HCT116 (cell line): ENCODE data around the gene RGS4.

ENCODE experiments used
- CEBPB ChIP-seq: IDR thresholded peaks from 2 replicates; pipeline ENCODE4 v1.6.1; 2012; ENCODE audit warnings: low read depth
- EGR1 ChIP-seq: IDR thresholded peaks from 2 replicates; pipeline ENCODE4 v1.6.1; 2012; ENCODE audit warnings: low read depth
- EZH2 ChIP-seq: fragments of 200-600 bp; sonication (generic); IDR thresholded peaks from 2 replicates; pipeline ENCODE4 v1.6.1; 2017; ENCODE audit warnings: antibody characterized with exemption, mixed run types
- JUND ChIP-seq: IDR thresholded peaks from 2 replicates; pipeline ENCODE4 v1.6.1; 2012
- POLR2A ChIP-seq: IDR thresholded peaks from 2 replicates; pipeline ENCODE4 v1.7.0; 2011; ENCODE audit warnings: borderline replicate concordance; ENCODE audit not compliant: insufficient read depth, insufficient read length; ENCODE audit errors: extremely low read depth
- POLR2AphosphoS5 ChIP-seq: IDR thresholded peaks from 2 replicates; pipeline ENCODE4 v1.6.1; 2011; ENCODE audit warnings: mild to moderate bottlenecking, low read depth, low read length, moderate library complexity
- RAD21 ChIP-seq: IDR thresholded peaks from 2 replicates; pipeline ENCODE4 v1.6.1; 2012; ENCODE audit warnings: low read depth, mild to moderate bottlenecking
- SRF ChIP-seq: IDR thresholded peaks from 2 replicates; pipeline ENCODE4 v1.6.1; 2012; ENCODE audit warnings: low read depth
- ZNF274 ChIP-seq: fragments of 200-500 bp; sonication (Bioruptor generic); IDR thresholded peaks from 2 replicates; pipeline ENCODE4 v1.6.1; 2014; ENCODE audit warnings: mild to moderate bottlenecking, low read depth, low read length, inconsistent platforms
- TF ChIP-seq, protein P1 (sequence below), 3 experiments: fragments of 200-600 bp in 1 of 3; sonication (generic) in 1 of 3; IDR thresholded peaks in 2 of 3; conservative IDR thresholded peaks in 1 of 3; 2 replicates each; pipeline ENCODE4 v1.5.1; 2012 to 2017; ENCODE audit warnings: low read depth in 2 of 3, low read length in 2 of 3, antibody characterized with exemption in 1 of 3, borderline replicate concordance in 1 of 3, control low read depth in 1 of 3, mild to moderate bottlenecking in 1 of 3, mixed read lengths in 1 of 3, mixed run types in 1 of 3, moderate library complexity in 1 of 3; ENCODE audit not compliant: insufficient read depth in 1 of 3
- TF ChIP-seq, protein P2 (sequence below): IDR thresholded peaks from 2 replicates; pipeline ENCODE4 v1.6.1; 2012; ENCODE audit warnings: low read depth
- TF ChIP-seq, protein P3 (sequence below): IDR thresholded peaks from 2 replicates; pipeline ENCODE4 v1.6.1; 2012
- TF ChIP-seq, protein P4 (sequence below): IDR thresholded peaks from 2 replicates; pipeline ENCODE4 v1.6.1; 2012

DNA sequence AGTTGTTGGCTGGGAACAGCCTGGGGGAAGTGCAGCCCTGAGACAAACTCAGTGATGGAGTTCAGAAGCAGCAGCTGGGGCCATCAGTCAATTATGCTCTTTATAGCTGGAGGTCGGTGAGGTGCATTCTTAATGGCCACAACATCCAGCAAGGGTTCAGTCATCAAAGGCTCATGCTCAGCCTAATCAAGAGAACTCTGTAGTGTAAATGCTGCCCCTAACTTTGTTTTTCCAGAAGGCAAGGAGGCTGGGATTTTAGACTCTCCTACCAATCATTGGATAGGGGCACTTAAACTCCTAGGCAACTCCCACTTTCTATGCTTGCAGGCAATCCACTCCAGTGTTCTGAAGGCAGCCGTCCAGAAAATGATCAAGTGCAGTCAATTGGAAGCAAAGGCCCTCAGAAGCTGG lies 15.0 kb upstream of the RGS4 start:
- TF ChIP-seq, protein P1, sequence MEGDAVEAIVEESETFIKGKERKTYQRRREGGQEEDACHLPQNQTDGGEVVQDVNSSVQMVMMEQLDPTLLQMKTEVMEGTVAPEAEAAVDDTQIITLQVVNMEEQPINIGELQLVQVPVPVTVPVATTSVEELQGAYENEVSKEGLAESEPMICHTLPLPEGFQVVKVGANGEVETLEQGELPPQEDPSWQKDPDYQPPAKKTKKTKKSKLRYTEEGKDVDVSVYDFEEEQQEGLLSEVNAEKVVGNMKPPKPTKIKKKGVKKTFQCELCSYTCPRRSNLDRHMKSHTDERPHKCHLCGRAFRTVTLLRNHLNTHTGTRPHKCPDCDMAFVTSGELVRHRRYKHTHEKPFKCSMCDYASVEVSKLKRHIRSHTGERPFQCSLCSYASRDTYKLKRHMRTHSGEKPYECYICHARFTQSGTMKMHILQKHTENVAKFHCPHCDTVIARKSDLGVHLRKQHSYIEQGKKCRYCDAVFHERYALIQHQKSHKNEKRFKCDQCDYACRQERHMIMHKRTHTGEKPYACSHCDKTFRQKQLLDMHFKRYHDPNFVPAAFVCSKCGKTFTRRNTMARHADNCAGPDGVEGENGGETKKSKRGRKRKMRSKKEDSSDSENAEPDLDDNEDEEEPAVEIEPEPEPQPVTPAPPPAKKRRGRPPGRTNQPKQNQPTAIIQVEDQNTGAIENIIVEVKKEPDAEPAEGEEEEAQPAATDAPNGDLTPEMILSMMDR (IDR thresholded peaks at IDR 0.05 in 2 of 3, conservative IDR thresholded peaks at IDR 0.05 in 1 of 3; ENCODE audit: borderline replicate concordance in 1 of 3, insufficient read depth in 1 of 3, low read depth in 2 of 3, low read length in 2 of 3): no peak
- TF ChIP-seq JUND (no peak), POLR2AphosphoS5 (no peak), EZH2 (no peak), POLR2A (no peak), EGR1 (no peak), RAD21 (no peak), ZNF274 (no peak), CEBPB (no peak), SRF (no peak)
- TF ChIP-seq, protein P2, sequence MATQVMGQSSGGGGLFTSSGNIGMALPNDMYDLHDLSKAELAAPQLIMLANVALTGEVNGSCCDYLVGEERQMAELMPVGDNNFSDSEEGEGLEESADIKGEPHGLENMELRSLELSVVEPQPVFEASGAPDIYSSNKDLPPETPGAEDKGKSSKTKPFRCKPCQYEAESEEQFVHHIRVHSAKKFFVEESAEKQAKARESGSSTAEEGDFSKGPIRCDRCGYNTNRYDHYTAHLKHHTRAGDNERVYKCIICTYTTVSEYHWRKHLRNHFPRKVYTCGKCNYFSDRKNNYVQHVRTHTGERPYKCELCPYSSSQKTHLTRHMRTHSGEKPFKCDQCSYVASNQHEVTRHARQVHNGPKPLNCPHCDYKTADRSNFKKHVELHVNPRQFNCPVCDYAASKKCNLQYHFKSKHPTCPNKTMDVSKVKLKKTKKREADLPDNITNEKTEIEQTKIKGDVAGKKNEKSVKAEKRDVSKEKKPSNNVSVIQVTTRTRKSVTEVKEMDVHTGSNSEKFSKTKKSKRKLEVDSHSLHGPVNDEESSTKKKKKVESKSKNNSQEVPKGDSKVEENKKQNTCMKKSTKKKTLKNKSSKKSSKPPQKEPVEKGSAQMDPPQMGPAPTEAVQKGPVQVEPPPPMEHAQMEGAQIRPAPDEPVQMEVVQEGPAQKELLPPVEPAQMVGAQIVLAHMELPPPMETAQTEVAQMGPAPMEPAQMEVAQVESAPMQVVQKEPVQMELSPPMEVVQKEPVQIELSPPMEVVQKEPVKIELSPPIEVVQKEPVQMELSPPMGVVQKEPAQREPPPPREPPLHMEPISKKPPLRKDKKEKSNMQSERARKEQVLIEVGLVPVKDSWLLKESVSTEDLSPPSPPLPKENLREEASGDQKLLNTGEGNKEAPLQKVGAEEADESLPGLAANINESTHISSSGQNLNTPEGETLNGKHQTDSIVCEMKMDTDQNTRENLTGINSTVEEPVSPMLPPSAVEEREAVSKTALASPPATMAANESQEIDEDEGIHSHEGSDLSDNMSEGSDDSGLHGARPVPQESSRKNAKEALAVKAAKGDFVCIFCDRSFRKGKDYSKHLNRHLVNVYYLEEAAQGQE: no peak
- TF ChIP-seq, protein P3, sequence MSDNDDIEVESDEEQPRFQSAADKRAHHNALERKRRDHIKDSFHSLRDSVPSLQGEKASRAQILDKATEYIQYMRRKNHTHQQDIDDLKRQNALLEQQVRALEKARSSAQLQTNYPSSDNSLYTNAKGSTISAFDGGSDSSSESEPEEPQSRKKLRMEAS: no peak
- TF ChIP-seq, protein P4, sequence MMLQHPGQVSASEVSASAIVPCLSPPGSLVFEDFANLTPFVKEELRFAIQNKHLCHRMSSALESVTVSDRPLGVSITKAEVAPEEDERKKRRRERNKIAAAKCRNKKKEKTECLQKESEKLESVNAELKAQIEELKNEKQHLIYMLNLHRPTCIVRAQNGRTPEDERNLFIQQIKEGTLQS: no peak
